Measurements from ENCODE around the gene PIEZO1. TPM values are rescaled to one million over a fixed set of nuclear protein-coding genes. Genes with fewer than 3 reads are reported as not detected.

The PIEZO1 gene
- total and polyA plus RNA-seq, 11 donors, result 14.2 to 59.7 (median 31.2) TPM

DNA sequence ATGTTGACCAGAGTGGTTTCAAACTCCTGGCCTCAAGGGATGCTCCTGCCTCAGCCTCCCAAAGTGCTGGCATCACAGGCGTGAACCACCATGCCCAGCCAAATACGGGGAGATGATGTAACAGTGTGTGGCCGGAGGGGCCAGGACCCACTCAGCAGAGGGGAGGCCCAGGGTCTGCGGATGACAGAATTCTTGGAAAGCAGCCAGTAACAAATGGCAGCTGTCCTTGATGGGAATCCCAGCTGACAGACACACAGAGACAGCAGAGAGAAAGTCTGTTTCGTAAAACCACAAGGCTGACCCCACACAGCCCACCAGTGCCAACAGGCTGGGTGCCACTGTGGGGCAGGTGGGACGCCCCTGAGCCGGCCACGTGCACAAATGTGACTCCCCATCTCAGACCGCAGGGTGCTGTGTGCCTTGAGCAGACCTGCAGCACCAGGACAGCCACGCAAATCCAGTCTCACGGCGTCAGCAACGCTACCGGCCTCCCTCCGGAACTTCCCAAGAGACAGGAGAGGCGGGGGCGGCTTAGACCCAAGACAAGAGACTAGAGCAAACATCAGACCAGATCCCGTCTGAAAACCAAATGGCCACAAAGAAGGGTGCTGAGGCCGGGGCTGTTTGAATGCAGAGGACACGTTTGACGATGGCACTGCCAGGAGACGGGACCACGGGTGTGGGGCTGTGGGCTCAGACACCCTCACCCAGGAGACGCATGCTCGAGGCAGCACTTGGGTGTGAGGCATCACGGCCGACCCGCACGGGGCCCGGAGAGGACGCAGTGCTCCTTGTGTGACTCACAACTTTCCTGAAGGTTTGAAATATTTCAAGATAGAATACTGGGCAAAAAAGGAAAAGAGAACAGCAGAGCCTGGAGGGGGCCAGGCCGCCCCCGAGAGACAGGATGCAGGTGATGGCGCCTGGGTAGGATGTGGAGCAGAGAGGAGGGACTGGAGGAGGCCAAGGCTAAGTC is 54.1 kb downstream of the PIEZO1 start:
- Histone ChIP-seq H3K4me1 (peaks cover 0 to 5% (median 0%) of the 10 kb centered on the region in 12 donors), H3K4me3 (no peak overlapping the region), H3K27ac (no peak overlapping the region), H3K9me3 (no peaks in the 10 kb centered on the region), H3K36me3 (peaks cover 0 to 81% (median 29%) of the 10 kb centered on the region in 9 donors), H3K27me3 (no peaks in the 10 kb centered on the region)
- TF ChIP-seq POLR2A (IDR thresholded peaks at IDR 0.05), result no peak
- TF ChIP-seq, protein P1, sequence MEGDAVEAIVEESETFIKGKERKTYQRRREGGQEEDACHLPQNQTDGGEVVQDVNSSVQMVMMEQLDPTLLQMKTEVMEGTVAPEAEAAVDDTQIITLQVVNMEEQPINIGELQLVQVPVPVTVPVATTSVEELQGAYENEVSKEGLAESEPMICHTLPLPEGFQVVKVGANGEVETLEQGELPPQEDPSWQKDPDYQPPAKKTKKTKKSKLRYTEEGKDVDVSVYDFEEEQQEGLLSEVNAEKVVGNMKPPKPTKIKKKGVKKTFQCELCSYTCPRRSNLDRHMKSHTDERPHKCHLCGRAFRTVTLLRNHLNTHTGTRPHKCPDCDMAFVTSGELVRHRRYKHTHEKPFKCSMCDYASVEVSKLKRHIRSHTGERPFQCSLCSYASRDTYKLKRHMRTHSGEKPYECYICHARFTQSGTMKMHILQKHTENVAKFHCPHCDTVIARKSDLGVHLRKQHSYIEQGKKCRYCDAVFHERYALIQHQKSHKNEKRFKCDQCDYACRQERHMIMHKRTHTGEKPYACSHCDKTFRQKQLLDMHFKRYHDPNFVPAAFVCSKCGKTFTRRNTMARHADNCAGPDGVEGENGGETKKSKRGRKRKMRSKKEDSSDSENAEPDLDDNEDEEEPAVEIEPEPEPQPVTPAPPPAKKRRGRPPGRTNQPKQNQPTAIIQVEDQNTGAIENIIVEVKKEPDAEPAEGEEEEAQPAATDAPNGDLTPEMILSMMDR (IDR thresholded peaks at IDR 0.05), result no peak
- WGBS, 4 donors, result 70 to 77% (median 74%) methylated on average over 33 to 34 of the region's 34 CpGs
- intact Hi-C loops (cut with DNase I), result loop anchor here in 1 of 10 donors (10.0 kb wide), 1 partner anchor 484 kb away; the partner anchor contains the start of gene ZNF778
- DNase-seq (no peak), ATAC-seq (no peak)

DNA sequence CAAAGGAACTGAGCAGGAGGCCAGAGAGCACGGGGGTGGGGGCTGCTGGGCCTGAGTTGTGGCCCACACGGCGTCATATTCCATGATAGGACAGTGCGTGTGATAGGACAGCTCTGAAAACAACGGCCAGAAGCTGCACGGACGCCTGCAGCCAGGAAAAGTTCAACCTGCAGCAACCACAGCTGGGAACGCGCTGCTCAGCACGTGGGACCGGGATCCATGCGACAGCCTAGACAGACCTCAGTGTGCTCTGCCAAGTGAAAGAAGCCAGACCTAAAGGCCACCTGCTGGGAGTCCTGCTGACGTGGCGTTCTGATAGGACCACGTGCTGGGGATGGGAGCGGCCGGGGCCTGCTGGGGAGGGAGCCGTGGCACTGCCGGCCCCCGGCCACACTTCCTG is 57.1 kb downstream of the PIEZO1 start:
- TF ChIP-seq, protein P1 (IDR thresholded peaks at IDR 0.05), result no peak
- TF ChIP-seq POLR2A (IDR thresholded peaks at IDR 0.05), result no peak
- 46 to 72% (median 63%) methylated on average over 20 of the region's 20 CpGs for WGBS, 4 donors
- Histone ChIP-seq H3K4me3 (no peak overlapping the region), H3K9me3 (no peaks in the 10 kb centered on the region), H3K4me1 (peaks cover 0 to 5% (median 0%) of the 10 kb centered on the region in 12 donors), H3K27ac (no peak overlapping the region), H3K27me3 (no peaks in the 10 kb centered on the region), H3K36me3 (peaks cover 0 to 81% (median 50%) of the 10 kb centered on the region in 9 donors)
- ATAC-seq, result peak; percentile 31 to 75 (median 64)
- intact Hi-C loops (cut with DNase I), result no loop called here
- peak in 2 of 5 donors; percentile 61 to 69 for DNase-seq

DNA sequence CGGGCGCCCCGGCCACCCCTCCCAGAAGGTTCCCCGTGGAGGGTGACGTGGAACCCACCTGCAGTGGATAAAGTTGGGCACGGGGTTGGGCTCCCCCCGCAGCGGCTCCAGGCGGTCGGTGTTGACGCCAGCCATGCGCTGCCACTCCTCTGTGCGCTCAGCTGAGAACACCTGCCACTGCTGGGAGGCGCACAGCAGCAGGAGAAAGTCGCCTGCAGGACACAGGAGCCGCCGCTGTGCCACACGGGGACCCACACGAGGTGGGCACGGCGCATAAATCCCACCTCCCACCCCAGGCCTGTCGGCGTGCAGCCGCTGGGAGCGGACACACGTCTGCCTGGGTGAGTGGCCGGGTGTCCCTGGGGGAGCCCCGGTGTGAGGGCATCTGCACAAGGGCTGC is 58.0 kb downstream of the PIEZO1 start:
- no peak for ATAC-seq
- Histone ChIP-seq H3K27ac (no peak overlapping the region), H3K9me3 (no peaks in the 10 kb centered on the region), H3K4me1 (peaks cover 0 to 5% (median 0%) of the 10 kb centered on the region in 12 donors), H3K36me3 (peaks cover 0 to 81% (median 56%) of the 10 kb centered on the region in 9 donors), H3K4me3 (no peak overlapping the region), H3K27me3 (no peaks in the 10 kb centered on the region)
- TF ChIP-seq POLR2A (IDR thresholded peaks at IDR 0.05), result no peak
- TF ChIP-seq, protein P1 (IDR thresholded peaks at IDR 0.05), result no peak
- no peak for DNase-seq
- 95 to 96% (median 96%) methylated on average over 11 to 28 of the region's 28 CpGs for WGBS, 4 donors
- intact Hi-C loops (cut with DNase I), result no loop called here

DNA sequence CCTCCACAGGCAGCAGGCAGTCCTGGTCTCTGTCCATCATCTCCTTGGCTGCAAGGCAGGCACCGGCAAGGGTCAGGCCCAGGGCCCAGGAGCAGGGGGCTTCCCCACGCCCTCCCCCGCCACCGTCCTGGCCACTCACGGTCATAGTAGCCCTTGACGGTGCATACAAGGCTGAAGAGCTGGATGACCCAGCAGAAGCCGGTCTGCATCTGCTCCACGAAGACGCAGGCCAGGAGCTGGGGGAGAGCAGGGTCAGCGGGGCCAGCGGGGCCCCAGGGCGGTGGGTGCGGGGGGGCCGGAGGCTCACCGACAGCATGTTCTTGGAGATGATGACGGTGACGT is 58.6 kb downstream of the PIEZO1 start:
- ATAC-seq (no peak), DNase-seq (no peak)
- Histone ChIP-seq H3K27ac (no peak overlapping the region), H3K4me1 (peaks cover 0 to 5% (median 0%) of the 10 kb centered on the region in 12 donors), H3K36me3 (peaks cover 0 to 81% (median 62%) of the 10 kb centered on the region in 9 donors), H3K4me3 (no peak overlapping the region), H3K9me3 (no peaks in the 10 kb centered on the region), H3K27me3 (no peaks in the 10 kb centered on the region)
- no peak for TF ChIP-seq POLR2A (IDR thresholded peaks at IDR 0.05)
- TF ChIP-seq, protein P1 (IDR thresholded peaks at IDR 0.05), result no peak
- intact Hi-C loops (cut with DNase I), result no loop called here
- 74 to 86% (median 83%) methylated on average over 9 to 17 of the region's 17 CpGs for WGBS, 4 donors

All from heart left ventricle (tissue), 16 donors.